GM21619 (cell line): ENCODE measurements around the gene PARD3.
"Not testable (repeated sequence)": the region's sequence is repeated elsewhere in the genome, so short reads cannot be mapped to it uniquely, and the experiment has no call there.

Source experiments
- ATAC-seq: cut with Tn5 transposase; IDR thresholded peaks from one replicate; pipeline ENCODE4 v1.9.1; 2021; ENCODE audit not compliant: unreplicated experiment

Gene PARD3

GRCh38 chr10:34359435-34359813 lies 455.7 kb downstream of the PARD3 start:
- no peak for ATAC-seq

GRCh38 chr10:34358729-34359434 lies 456.2 kb downstream of the PARD3 start:
- no peak for ATAC-seq

- ATAC-seq: no peak
Measured at GRCh38 chr10:34356463-34356862, 458.6 kb downstream of the PARD3 start.

- not testable (repeated sequence) for ATAC-seq
Measured at GRCh38 chr10:34353530-34353929, 461.6 kb downstream of the PARD3 start.

- not testable (repeated sequence) for ATAC-seq
Measured at GRCh38 chr10:34352599-34353204, 462.4 kb downstream of the PARD3 start.

GRCh38 chr10:34351161-34351560 lies 463.9 kb downstream of the PARD3 start:
- no peak for ATAC-seq

GRCh38 chr10:34348917-34349485 lies 466.1 kb downstream of the PARD3 start:
- ATAC-seq: no peak

- no peak for ATAC-seq
Measured at GRCh38 chr10:34348021-34348420, 467.1 kb downstream of the PARD3 start.

- ATAC-seq: no peak
Measured at GRCh38 chr10:34347131-34347530, 468.0 kb downstream of the PARD3 start.

- ATAC-seq: no peak
Measured at GRCh38 chr10:34346516-34347100, 468.5 kb downstream of the PARD3 start.

- ATAC-seq: no peak
Measured at GRCh38 chr10:34345383-34345782, 469.7 kb downstream of the PARD3 start.

GRCh38 chr10:34343764-34344163 lies 471.3 kb downstream of the PARD3 start:
- ATAC-seq: no peak

- no peak for ATAC-seq
Measured at GRCh38 chr10:34341473-34341872, 473.6 kb downstream of the PARD3 start.

GRCh38 chr10:34340934-34341333 lies 474.2 kb downstream of the PARD3 start:
- no peak for ATAC-seq

- ATAC-seq: no peak
Measured at GRCh38 chr10:34339816-34340553, 475.1 kb downstream of the PARD3 start.

GRCh38 chr10:34337917-34338316 lies 477.2 kb downstream of the PARD3 start:
- ATAC-seq: no peak

GRCh38 chr10:34335960-34336690 lies 479.0 kb downstream of the PARD3 start:
- no peak for ATAC-seq

GRCh38 chr10:34334908-34335307 lies 480.2 kb downstream of the PARD3 start:
- ATAC-seq: no peak

- no peak for ATAC-seq
Measured at GRCh38 chr10:34333513-34333912, 481.6 kb downstream of the PARD3 start.

GRCh38 chr10:34327184-34327583 lies 487.9 kb downstream of the PARD3 start:
- ATAC-seq: no peak

GRCh38 chr10:34323192-34323591 lies 491.9 kb downstream of the PARD3 start:
- ATAC-seq: no peak
